ENCODE results near the gene ZNF800. TPM values are rescaled to one million over a fixed set of nuclear protein-coding genes. Genes with fewer than 3 reads are reported as not detected.

Gene ZNF800
- total RNA-seq, 2 donors from 2014 or later = 13.8 to 16.8 TPM

GRCh38 chr7:127353897-127354296 is 38.6 kb downstream of the ZNF800 start:
- H3K27ac Mint-ChIP-seq = no peak overlapping the region
- no peak overlapping the region for H3K4me3 Mint-ChIP-seq
- Histone ChIP-seq H3K4me1 (ENCODE audit: control insufficient read depth, insufficient read depth, low read length) (no peaks in the 10 kb centered on the region), H3K9ac (ENCODE audit: extremely low read depth, low read length, poor library complexity, severe bottlenecking) (no peak overlapping the region), H3K9me3 (ENCODE audit: control insufficient read depth, low read length) (no peaks in the 10 kb centered on the region), H3K27me3 (ENCODE audit: control insufficient read depth, insufficient read depth, low read length, poor library complexity, severe bottlenecking) (peaks cover 11% of the 10 kb centered on the region), H3K4me3 (ENCODE audit: low read length) (no peak overlapping the region), H3K36me3 (ENCODE audit: control insufficient read depth, insufficient read depth, low read length) (no peaks in the 10 kb centered on the region), H3K27ac (ENCODE audit: low read depth, low read length) (no peak overlapping the region)
- no peaks in the 10 kb centered on the region for H3K9me3 Mint-ChIP-seq
- peaks cover 13% of the 10 kb centered on the region for H3K27me3 Mint-ChIP-seq (ENCODE audit: insufficient read depth)
- H3K36me3 Mint-ChIP-seq (ENCODE audit: low read depth) = no peaks in the 10 kb centered on the region
- TF ChIP-seq, protein P1, sequence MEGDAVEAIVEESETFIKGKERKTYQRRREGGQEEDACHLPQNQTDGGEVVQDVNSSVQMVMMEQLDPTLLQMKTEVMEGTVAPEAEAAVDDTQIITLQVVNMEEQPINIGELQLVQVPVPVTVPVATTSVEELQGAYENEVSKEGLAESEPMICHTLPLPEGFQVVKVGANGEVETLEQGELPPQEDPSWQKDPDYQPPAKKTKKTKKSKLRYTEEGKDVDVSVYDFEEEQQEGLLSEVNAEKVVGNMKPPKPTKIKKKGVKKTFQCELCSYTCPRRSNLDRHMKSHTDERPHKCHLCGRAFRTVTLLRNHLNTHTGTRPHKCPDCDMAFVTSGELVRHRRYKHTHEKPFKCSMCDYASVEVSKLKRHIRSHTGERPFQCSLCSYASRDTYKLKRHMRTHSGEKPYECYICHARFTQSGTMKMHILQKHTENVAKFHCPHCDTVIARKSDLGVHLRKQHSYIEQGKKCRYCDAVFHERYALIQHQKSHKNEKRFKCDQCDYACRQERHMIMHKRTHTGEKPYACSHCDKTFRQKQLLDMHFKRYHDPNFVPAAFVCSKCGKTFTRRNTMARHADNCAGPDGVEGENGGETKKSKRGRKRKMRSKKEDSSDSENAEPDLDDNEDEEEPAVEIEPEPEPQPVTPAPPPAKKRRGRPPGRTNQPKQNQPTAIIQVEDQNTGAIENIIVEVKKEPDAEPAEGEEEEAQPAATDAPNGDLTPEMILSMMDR (conservative IDR thresholded peaks at IDR 0.05) = no peak
- no peaks in the 10 kb centered on the region for H3K4me1 Mint-ChIP-seq
- no peak for DNase-seq

- Mint-ChIP-seq H3K27ac (no peak overlapping the region), H3K4me1 (peaks cover 2% of the 10 kb centered on the region), H3K27me3 (ENCODE audit: insufficient read depth) (peaks cover 43% of the 10 kb centered on the region), H3K36me3 (ENCODE audit: low read depth) (no peaks in the 10 kb centered on the region), H3K9me3 (no peaks in the 10 kb centered on the region), H3K4me3 (no peak overlapping the region)
- Histone ChIP-seq H3K9ac (ENCODE audit: extremely low read depth, low read length, poor library complexity, severe bottlenecking) (no peak overlapping the region), H3K36me3 (ENCODE audit: control insufficient read depth, insufficient read depth, low read length) (no peaks in the 10 kb centered on the region), H3K27ac (ENCODE audit: low read depth, low read length) (no peak overlapping the region), H3K27me3 (ENCODE audit: control insufficient read depth, insufficient read depth, low read length, poor library complexity, severe bottlenecking) (peaks cover 38% of the 10 kb centered on the region), H3K9me3 (ENCODE audit: control insufficient read depth, low read length) (no peaks in the 10 kb centered on the region), H3K4me1 (ENCODE audit: control insufficient read depth, insufficient read depth, low read length) (no peaks in the 10 kb centered on the region), H3K4me3 (ENCODE audit: low read length) (no peak overlapping the region)
- WGBS, 2 experiments (ENCODE audit: insufficient coverage in 1 of 2, insufficient read length in 1 of 2) = 72 to 77% methylated on average over 2 to 3 of the region's 3 CpGs
- DNase-seq = no peak
- TF ChIP-seq, protein P1 (conservative IDR thresholded peaks at IDR 0.05) = no peak
These were observed 41.9 kb downstream of the ZNF800 start for GRCh38 chr7:127350586-127350985.

DNA sequence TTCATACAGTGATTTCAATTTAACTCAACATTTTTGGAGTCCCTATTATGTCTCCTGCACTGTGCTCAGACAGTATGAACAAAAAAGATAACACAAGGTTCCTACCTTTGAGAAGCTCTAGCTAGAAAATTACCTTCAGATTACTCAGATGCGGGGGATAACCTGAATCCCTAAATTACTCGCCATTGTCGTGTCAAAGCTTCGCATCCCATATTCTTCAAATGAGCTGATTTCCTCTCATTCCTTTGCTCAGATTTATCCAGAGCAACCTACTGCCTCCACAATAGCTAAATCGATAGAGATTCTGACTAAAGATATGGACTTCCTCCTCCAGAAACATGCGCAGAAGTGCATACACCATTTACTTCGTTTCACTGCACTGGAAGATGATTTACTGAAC is 42.6 kb downstream of the ZNF800 start:
- no peak overlapping the region for H3K4me3 Mint-ChIP-seq
- H3K4me3 ChIP-seq (ENCODE audit: low read length) = no peak overlapping the region
- no peaks in the 10 kb centered on the region for H3K36me3 ChIP-seq (ENCODE audit: control insufficient read depth, insufficient read depth, low read length)
- H3K27ac ChIP-seq (ENCODE audit: low read depth, low read length) = no peak overlapping the region
- H3K4me1 ChIP-seq (ENCODE audit: control insufficient read depth, insufficient read depth, low read length) = no peaks in the 10 kb centered on the region
- TF ChIP-seq, protein P1 (conservative IDR thresholded peaks at IDR 0.05) = no peak
- WGBS, 2 experiments (ENCODE audit: insufficient coverage in 1 of 2, insufficient read length in 1 of 2) = 94% methylated on average over 7 of the region's 7 CpGs
- peaks cover 2% of the 10 kb centered on the region for H3K4me1 Mint-ChIP-seq
- no peak for DNase-seq
- H3K9me3 Mint-ChIP-seq = no peaks in the 10 kb centered on the region
- peaks cover 38% of the 10 kb centered on the region for H3K27me3 ChIP-seq (ENCODE audit: control insufficient read depth, insufficient read depth, low read length, poor library complexity, severe bottlenecking)
- no peak overlapping the region for H3K9ac ChIP-seq (ENCODE audit: extremely low read depth, low read length, poor library complexity, severe bottlenecking)
- H3K27ac Mint-ChIP-seq = no peak overlapping the region
- H3K27me3 Mint-ChIP-seq (ENCODE audit: insufficient read depth) = peaks cover 49% of the 10 kb centered on the region
- no peaks in the 10 kb centered on the region for H3K36me3 Mint-ChIP-seq (ENCODE audit: low read depth)
- H3K9me3 ChIP-seq (ENCODE audit: control insufficient read depth, low read length) = no peaks in the 10 kb centered on the region

Measured in endodermal cell (in vitro differentiated cells).